Neuron (in vitro differentiated cells): ENCODE measurements around the gene TAS2R50.

Experiments
- H2AFZ ChIP-seq: one replicate; pipeline ENCODE4 v1.6.1; 2013; ENCODE audit warnings: low read depth, mild to moderate bottlenecking, inconsistent platforms, low read length, moderate library complexity
- H3K27me3 ChIP-seq: one replicate; pipeline ENCODE4 v1.6.1; 2013; ENCODE audit warnings: low read length; ENCODE audit not compliant: insufficient read depth
- H3K36me3 ChIP-seq: one replicate; pipeline ENCODE4 v1.6.1; 2013; ENCODE audit warnings: low read length; ENCODE audit not compliant: insufficient read depth
- H3K4me1 ChIP-seq: one replicate; pipeline ENCODE4 v1.6.1; 2013; ENCODE audit warnings: low read length; ENCODE audit not compliant: insufficient read depth
- H3K4me3 ChIP-seq: 2 replicates; pipeline ENCODE4 v1.5.1; 2013; ENCODE audit warnings: mild to moderate bottlenecking, low read length, moderate library complexity
- H3K9me3 ChIP-seq: one replicate; pipeline ENCODE4 v1.6.1; 2013; ENCODE audit warnings: low read length

Gene TAS2R50

GRCh38 chr12:10940389-10940788 is 46.3 kb downstream of the TAS2R50 start:
- Histone ChIP-seq H3K4me1 (no peaks in the 10 kb centered on the region), H2AFZ (no peak overlapping the region), H3K36me3 (no peaks in the 10 kb centered on the region), H3K9me3 (no peaks in the 10 kb centered on the region), H3K27me3 (no peaks in the 10 kb centered on the region), H3K4me3 (no peak overlapping the region)

GRCh38 chr12:10939163-10939562 is 47.5 kb downstream of the TAS2R50 start, which contains the start of gene TAS2R14:
TAS2R14 (minus strand) TSS chr12:10939263; CDS start chr12:10939207, 56 bp downstream.
- Histone ChIP-seq H2AFZ (no peak within 1 kb of the TSS), H3K9me3 (no peaks in the 10 kb centered on the region), H3K36me3 (no peaks in the 10 kb centered on the region), H3K4me1 (no peaks in the 10 kb centered on the region), H3K27me3 (no peaks in the 10 kb centered on the region), H3K4me3 (no peak within 1 kb of the TSS)

GRCh38 chr12:10936506-10936905 is 50.2 kb downstream of the TAS2R50 start:
- Histone ChIP-seq H3K4me3 (no peak overlapping the region), H3K9me3 (no peaks in the 10 kb centered on the region), H3K27me3 (no peaks in the 10 kb centered on the region), H3K4me1 (no peaks in the 10 kb centered on the region), H2AFZ (no peak overlapping the region), H3K36me3 (no peaks in the 10 kb centered on the region)
